OCI-LY3 (cell line): ENCODE measurements around the gene BPGM.

ENCODE experiments used
- EZH2phosphoT487 ChIP-seq: fragments of 200-600 bp; shearing (Covaris generic); IDR thresholded peaks from 2 replicates; pipeline ENCODE4 v1.6.1; 2018; ENCODE audit warnings: antibody characterized with exemption, mixed run types, low read depth
- TF ChIP-seq, protein P1 (sequence below): fragments of 200-600, 300-600 bp; sonication (generic); IDR thresholded peaks from 2 replicates; pipeline ENCODE4 v1.5.1; 2014; ENCODE audit warnings: antibody characterized with exemption, low read length, low read depth

GRCh38 chr7:134674424-134674823 is 27.8 kb downstream of the BPGM start:
- TF ChIP-seq, protein P1, sequence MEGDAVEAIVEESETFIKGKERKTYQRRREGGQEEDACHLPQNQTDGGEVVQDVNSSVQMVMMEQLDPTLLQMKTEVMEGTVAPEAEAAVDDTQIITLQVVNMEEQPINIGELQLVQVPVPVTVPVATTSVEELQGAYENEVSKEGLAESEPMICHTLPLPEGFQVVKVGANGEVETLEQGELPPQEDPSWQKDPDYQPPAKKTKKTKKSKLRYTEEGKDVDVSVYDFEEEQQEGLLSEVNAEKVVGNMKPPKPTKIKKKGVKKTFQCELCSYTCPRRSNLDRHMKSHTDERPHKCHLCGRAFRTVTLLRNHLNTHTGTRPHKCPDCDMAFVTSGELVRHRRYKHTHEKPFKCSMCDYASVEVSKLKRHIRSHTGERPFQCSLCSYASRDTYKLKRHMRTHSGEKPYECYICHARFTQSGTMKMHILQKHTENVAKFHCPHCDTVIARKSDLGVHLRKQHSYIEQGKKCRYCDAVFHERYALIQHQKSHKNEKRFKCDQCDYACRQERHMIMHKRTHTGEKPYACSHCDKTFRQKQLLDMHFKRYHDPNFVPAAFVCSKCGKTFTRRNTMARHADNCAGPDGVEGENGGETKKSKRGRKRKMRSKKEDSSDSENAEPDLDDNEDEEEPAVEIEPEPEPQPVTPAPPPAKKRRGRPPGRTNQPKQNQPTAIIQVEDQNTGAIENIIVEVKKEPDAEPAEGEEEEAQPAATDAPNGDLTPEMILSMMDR, result no peak
- TF ChIP-seq EZH2phosphoT487, result no peak
